ENCODE measurements around the gene CMSS1.
"Not testable (repeated sequence)": the region's sequence is repeated elsewhere in the genome, so short reads cannot be mapped to it uniquely, and the experiment has no call there.

The CMSS1 gene

DNA sequence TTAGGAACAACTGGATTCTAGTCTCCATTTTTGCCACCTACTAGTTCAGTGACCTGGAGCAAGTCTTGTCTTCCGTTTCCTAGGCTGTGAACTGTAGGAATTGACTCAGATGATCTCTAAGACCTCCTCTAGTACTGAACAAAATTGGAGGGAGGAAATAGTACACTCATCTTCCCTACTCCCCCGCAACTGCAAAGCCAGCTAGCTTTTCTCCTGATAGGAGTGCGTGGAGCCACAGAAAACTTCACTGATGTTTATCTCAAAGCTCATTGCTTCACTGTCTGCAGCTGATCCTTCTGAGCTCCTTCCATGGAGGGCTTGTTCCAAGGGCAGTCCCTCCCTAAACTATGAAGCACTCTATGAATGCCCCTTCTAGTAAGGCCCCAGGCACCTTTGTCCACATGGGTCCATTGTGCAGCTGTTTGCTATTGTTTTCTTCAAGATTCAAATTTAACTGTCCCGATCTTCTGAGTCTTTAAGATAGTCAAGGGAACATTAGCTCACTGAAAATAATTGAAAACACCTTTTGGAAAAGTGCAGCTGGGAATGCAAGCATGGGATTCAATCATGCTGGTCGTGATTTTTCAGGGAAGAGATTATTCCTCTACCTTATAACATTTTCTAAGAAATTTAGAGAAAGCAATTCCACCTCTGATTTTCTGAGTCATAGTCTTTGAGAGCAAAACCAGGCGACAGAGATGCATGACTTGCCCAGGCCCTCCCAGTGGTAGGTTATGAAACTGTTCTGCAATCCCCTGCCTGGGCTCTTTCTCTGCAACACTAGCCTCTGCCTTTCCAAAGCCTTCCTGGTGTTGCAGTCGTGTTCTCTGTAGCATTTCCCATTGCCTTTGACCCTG lies 272.4 kb downstream of the CMSS1 start:
- DNase-seq, result no peak

DNA sequence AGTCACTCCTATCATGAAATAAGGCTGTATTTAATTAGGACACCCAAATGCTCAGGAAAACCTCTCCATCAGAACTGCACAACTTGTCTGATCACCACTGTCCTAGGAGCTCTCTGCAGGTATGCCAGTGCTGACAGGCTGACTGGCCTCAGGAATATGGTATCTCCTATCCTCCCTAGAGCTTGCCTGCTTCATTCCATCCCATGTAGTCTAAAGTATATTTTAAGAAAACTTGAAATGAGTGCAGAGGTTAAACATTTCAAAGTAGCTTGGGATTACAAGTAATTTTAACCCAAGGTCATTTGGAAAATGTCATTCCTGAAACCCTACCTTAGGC lies 273.0 kb downstream of the CMSS1 start:
- no peak for DNase-seq

DNA sequence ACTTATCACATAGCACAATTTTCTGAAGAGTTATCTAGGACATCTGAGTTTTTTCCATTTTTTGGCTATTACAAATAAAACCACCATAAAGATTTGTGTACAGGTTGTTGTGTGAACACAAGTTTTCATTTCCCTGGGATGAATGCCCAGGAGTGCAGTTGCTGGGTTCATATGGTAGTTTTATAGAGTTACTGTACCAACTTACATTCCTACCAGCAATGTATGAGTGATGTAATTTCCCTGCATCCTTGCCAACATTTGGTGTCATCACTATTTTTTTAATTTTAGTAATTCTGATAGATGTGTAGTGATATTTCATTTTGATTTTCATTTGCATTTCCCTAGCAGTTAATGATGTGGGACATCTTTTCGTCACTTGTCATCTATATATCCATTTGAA lies 276.2 kb downstream of the CMSS1 start:
- no peak for DNase-seq

DNA sequence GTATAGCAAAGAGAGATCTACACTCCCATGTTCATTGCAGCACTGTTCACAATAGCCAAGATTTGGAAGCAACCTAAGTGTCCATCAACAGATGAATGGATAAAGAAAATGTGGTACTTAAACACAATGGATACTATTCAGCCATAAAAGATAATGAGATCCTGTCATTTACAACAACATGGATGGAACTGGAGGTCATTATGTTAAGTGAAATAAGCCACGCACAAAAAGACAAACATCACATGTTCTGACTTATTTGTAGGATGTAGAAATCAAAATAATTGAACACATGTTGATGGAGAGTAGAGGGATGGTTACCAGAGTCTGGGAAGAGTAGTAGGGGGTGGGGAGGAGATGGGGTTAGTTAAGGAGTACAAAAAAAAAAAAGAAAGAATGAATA lies 278.6 kb downstream of the CMSS1 start:
- DNase-seq, result not testable (repeated sequence)

DNA sequence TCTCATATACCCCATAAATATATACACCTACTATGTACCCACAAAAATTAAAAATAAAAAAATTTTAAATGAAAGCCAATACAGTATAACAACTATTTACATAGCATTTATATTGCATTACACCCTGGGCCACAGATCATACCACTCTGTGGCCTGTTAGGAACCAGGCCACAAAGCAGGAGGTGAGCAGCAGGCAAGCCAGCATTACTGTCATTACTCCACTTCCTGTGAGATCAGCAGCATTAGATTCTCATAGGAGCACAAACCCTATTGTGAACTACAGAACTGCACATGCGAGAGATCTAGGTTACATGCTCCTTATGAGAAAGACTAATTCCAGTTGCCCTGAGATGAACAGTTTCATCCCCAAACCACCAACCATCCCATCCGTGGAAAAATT lies 279.2 kb downstream of the CMSS1 start:
- DNase-seq, result no peak

DNA sequence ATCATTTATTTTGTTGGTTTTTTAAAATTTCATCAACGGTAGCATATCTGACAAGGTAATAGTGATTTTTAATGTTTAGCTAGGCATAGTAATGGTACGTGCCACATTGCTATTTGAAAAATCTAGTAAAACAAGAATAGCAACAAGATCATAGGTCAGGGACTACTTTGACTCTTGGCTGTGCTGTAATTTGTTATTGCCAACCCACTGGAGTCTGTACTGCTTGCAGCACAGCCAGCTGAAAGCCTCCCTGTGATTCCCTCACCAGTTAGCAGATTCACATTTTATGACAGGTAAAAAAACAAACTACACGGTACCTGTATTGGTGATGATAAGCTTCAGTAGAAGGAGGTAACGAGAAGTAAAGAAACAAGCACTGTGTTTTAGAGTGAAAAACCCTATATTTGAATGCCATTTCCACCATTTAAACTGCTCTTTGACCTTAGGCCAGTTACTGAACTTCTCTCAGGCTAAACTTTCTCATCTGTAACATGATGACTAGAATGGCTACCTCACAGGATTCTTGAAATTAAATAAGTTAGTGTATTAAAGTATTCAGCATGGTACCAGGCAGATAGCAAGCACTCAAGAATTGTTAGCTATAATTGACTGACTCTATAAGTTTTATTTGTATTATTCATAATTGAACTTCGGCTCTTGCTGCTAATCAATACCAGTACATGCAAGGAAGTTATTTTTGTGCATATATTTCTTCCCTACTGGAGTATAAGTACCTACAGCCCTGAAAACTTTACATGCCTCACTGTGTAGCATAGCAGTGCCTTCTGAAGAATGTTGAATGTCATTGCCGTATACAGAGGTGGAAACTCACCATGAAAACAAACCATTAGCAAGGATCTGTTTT lies 280.5 kb downstream of the CMSS1 start:
- DNase-seq, result no peak

DNA sequence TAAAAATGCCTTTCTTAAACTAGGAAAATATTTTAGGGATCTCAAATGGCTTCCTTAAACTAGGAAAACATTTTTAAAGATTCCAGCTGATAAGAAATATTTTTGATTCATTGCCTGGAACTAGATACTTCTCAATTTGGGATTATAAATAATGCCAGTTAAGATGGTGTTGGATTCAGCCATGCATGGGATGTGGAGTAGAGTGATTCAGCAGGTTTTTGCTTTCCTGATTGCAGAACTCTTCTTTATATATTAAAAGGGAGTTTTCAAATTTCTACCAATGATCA lies 281.1 kb downstream of the CMSS1 start:
- no peak for DNase-seq

DNA sequence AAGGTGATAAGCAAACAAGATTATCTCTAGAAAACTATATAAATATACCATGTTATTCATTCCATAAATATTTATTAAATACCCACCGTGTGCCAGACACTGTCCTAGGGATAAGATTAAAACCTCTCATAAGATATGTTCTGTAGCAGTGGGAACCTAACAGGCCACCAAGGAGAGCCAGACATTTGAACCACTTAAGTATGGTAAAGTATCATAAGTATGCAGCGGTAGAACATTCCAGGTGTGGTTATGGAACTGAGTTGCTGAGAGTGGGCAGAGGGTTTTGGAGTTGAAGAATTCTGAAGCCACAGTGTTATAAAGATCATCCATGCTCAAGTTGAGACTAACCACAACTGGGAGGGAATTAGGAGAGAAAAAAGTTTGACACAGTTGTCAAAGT lies 282.0 kb downstream of the CMSS1 start:
- DNase-seq, result no peak

DNA sequence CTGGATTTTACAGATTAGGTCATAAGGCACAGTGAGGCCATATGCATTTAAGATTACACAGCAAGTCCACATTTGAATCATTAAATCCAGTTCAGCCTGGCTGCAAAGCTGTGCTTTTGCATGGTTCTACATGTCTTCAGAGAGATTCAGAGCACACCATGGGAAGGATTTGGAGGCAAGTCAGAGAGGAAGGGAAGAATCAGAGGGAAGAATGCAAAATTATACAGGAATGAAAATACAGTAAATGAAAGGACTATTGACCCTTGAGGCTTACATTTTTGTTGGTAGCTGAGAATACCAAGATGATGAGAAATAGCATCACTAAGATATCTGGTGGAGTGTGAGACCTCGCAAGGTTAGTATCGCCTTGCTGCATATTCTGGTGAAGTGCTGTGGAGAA lies 282.8 kb downstream of the CMSS1 start:
- no peak for DNase-seq

DNA sequence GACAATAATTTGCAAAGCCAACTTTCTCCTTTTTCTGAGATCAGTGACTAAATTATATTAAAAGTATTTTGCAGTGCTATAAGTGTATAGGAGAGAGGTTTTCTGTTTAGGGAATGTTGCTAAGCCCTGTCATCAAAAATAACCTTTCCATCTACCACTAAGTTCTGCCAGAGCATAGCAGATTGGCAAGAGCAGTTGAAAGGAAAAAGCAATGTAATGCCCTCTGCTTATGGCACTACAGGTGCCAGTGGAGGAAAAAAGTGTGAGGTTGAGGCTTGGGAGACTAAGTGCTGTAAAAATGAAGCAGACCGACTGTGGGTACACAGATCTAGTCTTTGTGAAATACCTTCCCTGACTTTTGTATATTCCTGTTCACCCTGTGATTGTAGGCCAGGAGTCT lies 285.1 kb downstream of the CMSS1 start:
- no peak for DNase-seq

DNA sequence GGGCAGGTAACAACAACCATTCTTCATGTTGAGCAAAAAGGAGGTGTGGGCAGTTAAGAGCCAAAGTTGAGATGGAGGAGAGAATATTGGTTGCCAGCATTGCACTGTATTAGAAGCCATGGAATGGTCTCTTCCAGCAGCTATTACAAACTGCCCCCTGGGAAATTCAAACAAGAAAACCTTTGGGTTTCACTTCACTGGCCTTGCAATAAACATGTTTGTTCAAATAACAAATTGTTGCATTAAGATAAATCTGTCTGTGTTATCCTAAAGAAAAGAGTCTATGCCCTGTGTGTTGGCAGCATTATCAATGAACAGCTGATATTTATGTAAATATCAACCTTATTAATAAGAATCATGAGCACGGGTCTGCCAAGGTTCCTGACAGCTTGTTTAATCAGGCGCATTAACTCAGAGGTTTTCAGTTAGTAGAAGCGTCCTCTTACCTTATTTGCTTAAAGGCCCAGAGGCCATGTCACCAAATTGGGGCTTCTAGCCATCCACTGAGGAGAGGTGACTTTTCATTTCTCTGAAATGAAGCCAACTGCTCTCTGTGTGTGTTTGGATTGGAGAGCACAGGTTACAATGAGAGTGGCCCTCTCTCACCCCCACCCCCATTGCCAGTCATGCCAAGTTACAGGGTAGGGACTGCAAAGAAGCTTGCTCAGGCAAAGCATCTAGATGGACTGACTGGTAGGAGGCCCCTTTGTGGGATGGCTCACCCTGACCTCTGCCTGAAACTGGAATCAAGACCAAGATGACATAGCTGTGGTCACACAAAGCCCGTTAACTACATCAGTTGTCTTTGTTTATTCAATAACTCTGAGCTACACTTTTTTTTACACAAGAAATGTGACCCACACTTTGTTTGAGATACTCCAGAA lies 286.1 kb downstream of the CMSS1 start:
- DNase-seq, result peak; percentile 48

DNA sequence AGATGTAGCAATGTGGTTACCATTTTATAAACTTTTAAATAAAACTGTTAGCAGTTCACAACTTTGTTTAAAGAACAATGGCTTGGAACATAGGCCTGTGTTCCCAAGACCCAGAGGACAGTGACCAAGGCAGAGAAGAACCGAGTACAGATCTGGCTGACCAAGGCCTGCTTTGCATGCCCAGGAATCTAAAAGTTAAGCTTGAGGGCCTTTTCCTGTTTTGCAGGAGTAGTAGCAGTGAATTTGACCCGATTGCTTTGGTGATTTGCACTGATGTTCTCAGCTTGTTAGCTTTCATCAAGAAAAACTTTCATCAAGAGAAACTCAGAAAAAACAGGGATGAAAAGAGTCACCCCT lies 286.8 kb downstream of the CMSS1 start:
- no peak for DNase-seq

DNA sequence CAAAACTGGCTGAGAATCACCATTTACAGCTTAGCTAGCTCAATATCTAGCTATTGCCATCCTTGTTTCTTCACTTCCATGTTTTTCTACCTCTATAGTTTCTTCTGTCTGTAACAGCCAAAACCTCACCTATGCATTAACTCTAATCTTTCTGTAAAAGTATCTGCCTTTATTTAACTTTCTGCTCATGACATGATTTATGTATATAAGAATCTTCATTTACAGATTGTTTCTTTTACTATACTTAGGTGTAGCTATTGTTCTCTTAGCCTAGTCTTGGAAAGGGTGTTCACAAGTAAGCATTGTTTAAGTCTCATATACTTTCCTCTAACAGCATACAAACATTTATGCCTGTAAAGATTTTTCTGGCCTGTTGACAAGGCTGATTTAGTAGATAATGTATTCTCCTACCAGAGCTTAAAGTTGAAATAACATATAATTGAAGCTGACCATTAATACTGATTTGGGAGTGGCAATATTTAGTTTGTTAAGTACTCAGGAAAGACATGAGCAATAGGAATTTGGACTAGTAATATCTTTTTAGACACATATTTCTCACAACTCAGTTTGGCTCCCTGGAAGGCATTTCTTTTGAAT lies 287.3 kb downstream of the CMSS1 start:
- DNase-seq, result no peak

DNA sequence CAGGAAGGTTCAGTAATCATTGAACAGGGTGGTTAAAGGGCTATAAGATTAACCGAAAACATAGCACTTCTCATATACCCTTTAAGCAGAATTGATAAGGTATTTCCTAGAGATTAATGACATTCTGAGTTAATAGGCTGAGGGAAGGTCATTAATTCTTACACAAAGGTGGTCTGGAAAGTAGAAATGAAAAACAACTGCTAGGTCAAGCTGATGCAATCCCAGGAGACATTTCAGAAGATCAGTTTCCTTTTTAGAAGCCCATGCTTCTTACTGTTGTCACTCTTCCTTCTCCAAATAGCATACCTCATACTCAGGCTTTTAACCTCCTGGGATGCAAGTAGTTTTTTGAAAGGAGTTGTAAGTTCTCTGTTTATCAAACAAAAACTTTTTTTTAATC lies 287.8 kb downstream of the CMSS1 start:
- DNase-seq, result no peak

DNA sequence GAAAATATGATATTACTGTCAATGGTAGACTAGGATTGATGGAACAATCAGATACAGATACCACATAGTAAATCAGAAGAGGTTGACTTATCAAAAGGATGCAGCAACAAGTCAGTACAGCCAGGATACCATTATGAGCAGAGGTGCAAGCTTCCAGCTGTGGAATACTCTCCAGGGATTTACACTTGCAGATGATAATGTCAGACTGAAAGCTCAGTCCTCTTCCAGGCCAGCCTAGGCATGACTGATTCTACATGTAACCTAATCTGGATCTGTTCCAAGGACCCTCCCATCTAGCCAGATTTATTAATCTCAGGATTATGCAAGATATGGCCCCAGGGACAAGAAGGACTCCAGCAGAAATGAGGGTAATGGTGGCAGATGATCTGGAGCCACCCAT lies 288.4 kb downstream of the CMSS1 start:
- peak; percentile 16 for DNase-seq

DNA sequence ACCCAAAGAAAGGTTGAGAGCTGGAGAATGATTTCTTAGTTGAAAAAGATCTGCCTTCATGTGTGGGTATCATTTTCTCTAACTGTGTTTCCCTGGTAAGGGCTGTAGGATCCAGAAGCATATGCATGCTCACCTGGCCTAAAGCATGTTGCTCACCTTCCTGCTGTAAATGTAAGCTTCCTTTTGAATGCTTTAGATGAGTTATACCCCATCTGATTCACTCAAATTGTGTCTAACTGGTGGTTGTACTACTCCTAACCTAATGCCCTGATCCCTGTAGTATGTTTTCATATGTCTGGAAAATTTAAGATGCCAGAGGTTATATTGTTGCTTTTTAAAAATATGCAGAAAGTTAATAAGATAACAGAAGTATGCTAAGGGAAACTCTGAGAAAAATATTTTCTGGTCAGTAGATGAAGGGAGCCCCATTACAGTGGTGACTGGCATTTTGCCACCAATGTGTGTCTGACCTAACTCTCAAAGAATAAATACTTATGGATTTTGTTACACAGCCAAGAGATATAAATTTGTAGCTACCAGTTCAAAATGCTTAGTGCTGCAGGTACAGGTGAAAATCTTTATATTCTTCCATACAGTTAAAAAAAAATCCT lies 289.0 kb downstream of the CMSS1 start:
- DNase-seq, result no peak

DNA sequence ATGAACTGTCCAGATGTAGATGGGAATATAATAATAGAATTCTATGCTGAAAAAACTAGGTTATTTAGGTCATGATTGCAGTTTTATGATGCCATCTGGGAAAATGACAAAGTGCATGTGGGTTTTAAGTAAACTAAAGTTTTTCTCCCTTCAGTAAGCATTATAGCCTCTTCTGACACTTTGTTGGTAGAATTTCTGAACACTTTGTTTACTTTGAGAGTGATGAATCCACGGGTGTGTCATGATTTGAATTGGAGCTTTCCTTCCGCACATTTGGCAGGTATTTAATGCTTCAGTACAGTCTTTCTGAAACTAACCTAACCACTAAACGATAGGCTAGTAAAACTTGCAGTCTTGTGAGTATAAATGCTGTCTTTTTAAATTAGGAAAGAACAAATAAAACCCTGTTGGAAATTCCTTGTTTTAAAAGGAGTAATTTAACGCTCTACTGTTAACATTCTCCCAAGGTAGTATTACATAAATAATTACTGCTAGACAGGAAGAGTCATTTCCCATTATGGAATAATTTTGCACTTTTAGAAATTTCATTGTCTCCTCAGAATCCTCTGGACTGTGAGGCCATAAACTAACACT lies 289.7 kb downstream of the CMSS1 start:
- no peak for DNase-seq

DNA sequence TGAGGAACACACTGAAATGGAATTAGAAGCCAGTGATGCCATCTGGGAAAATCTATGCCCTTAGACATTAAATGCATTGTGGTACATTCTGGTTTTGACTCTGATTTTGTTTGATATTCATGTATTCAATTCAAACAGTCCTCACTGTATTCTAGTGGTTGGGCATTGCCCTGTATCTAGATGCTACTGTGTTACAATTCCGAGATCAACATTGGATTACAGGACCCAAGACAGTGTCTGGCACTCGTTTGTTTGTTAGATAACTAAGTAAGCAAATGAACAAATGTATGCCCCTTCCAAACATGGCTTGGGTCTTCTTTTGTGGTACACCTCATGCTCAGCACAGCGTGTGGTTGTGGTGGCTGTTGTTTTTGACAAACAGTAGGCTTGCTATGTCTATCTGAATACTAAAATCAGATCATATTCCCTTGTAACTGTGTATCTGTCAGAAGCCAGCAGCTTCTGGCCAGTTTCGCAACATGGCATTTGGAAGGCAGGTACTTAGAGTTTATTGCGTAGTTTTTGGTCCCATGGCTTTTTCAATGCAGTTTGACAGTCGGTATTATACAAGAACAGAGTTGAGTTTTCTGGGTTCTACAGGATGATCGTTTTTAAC lies 290.9 kb downstream of the CMSS1 start:
- no peak for DNase-seq

DNA sequence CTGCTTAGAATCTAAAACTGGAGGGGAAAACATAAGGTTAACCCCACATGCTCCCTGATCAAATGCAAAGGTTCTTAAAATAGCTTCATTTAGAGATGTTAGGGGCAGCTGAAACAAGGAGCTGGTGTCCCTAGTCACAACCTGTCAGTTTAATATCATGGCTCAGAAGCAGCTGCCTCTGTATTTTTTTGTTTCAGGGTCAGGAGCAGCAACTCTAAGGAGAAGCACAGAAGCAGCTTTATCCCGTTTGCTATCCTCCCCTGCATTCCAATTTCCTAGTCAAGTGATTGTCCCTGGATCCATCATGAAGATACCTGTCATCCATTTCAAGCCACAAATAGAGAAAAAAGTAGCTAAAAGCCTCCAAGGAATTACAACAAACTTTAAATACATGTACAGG lies 292.5 kb downstream of the CMSS1 start:
- no peak for DNase-seq

DNA sequence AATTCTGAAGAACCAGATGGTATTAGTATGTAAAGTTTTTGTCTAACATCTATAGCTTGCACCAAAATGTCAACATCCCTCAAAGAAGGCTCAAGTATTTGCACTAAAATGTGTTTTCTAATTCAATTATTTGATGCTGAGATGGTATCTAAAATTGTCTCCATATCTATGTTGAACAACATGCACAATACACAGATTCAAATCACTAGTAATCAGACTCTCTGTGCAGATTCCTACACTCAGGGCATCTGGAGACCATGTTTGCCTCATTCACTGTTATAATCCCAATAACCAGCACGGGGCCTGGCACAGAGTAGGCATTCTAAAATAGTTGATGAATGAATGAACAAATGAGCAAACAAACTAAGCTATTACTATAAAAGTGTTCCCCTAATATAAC lies 294.1 kb downstream of the CMSS1 start:
- DNase-seq, result no peak

DNA sequence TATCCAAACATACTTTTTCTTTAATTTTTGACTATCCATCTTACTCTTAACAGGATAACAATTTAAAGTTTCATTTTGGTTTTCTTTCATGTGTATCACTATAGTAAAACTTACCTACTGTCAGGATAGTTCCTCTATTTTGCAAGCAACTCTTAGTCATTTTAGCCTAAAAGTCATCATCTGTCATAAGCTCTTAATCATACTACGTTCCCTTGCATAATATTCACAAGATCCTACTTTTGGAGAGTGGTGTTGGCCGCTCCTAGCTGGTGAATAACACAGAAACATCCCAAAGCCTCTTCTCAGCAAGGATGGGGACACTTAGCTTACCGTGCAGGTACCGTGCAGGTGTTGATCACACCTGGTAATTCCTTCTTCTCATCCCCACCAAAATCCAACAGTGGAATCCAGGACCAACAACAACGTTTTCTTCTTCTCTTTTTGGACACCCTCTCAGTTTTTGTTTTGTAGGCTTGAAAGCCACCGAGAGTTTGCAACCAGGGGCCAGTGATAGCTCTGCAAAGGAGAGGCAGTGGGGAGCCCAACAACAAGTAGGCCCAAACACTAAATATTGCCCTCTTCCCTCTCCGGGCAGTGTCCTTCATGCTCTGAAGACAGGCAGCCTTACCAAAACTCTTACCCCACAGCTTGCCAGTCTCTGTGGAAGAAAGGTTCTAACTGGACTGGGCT lies 296.2 kb downstream of the CMSS1 start:
- no peak for DNase-seq

Data from NCI-H146 (cell line).